Colonic mucosa (tissue), 4 donors: ENCODE measurements around the gene ATP6V1G2. TPM values are rescaled to one million over a fixed set of nuclear protein-coding genes. Genes with fewer than 3 reads are reported as not detected.

Experiments used
- DNase-seq: peaks from one replicate; pipeline ENCODE4 v3.0.0-alpha.2; 2020
- H3K27ac ChIP-seq: fragments of 200-600 bp; one replicate; pipeline ENCODE4 v1.8.0; 2021
- H3K27me3 ChIP-seq: fragments of 200-600 bp; one replicate; pipeline ENCODE4 v1.8.0; 2021
- H3K36me3 ChIP-seq: fragments of 200-600 bp; one replicate; pipeline ENCODE4 v1.8.0; 2021
- H3K4me1 ChIP-seq: fragments of 200-600 bp; one replicate; pipeline ENCODE4 v1.8.0; 2021; ENCODE audit warnings: mild to moderate bottlenecking
- H3K4me3 ChIP-seq: fragments of 200-600 bp; one replicate; pipeline ENCODE4 v1.8.0; 2021
- H3K9ac ChIP-seq, 2 donors: one replicate each; pipeline ENCODE4 v1.7.0; 2013; ENCODE audit warnings: control low read depth in 2 of 2, low read depth in 2 of 2, low read length in 2 of 2
- H3K9me3 ChIP-seq: fragments of 200-600 bp; one replicate; pipeline ENCODE4 v1.8.0; 2021
- CTCF ChIP-seq: fragments of 200-600 bp; IDR thresholded peaks from one replicate; pipeline ENCODE4 v1.8.0; 2022; ENCODE audit warnings: antibody characterized with exemption, mild to moderate bottlenecking
- intact Hi-C: fragments of 100-400 bp; cut with DNase I; formaldehyde crosslinking; loops from one replicate; pipeline ENCODE4 v1.14.1; 2022
- total RNA-seq, 2 donors: library from RNA; stranded (reverse); fragmentation: NEBNext Ultra II Directional in 1 of 2; extraction: Animal tissue kit (Norgen Biotek cat#: 25700) in 1 of 2; gene quantifications; one replicate each; pipeline ENCODE4 v1.2.1, GENCODE V29; 2021
- donor health status: healthy.
- donor health status: DM: no; HTN: no; CAD: no.
- donor health status: DM: no; HTN: no; CAD: no.

ATP6V1G2 gene
- total RNA-seq, 2 donors from 2014 or later: 0.57 to 0.85 TPM

DNA sequence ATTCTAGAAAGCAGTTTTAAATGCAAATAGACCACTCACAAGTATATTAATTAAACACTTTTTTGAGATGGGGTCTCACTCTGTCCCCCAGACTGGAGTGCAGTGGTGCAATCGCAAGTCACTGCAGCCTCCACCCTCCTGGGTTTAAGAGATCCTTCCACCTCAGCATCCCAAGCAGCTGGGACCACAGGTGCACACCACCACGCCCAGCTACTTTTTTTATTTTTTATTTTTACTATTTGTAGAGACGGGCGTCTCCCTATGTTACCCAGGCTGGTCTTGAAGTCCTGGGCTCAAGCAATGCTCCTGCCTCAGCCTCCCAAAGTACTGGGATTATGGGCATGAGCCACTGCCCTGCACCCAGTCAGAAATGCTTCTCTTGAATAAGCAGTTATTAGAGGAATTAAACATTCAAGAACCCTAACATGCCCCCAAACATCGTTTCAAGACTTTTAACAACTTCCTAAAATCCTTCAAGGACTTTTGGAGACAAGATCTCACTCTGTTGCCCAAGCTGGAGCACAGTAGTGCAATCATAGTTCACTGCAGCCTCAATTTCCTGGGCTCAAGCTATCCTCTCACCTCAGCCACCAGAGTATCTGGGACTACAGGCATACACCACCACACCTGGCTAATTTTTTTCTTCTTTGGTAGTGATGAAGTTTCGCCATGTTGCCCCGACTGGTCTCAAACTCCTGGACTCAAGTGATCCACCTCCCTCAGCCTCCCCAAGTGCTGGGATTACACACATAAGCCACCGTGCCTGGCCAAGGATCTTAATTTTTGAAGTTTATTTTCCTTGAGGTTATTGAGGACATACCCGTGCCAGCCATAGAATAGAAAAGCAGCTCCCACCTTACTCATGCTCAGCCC, 14.4 kb downstream of the ATP6V1G2 start:
- no peak for TF ChIP-seq CTCF
- no peaks in the 10 kb centered on the region for H3K9me3 ChIP-seq
- intact Hi-C loops: no loop called here
- no peak overlapping the region for H3K27ac ChIP-seq
- H3K36me3 ChIP-seq: peaks cover 40% of the 10 kb centered on the region
- DNase-seq: no peak
- no peaks in the 10 kb centered on the region for H3K4me1 ChIP-seq
- H3K27me3 ChIP-seq: no peaks in the 10 kb centered on the region
- H3K4me3 ChIP-seq: no peak overlapping the region
- no peak overlapping the region for H3K9ac ChIP-seq

DNA sequence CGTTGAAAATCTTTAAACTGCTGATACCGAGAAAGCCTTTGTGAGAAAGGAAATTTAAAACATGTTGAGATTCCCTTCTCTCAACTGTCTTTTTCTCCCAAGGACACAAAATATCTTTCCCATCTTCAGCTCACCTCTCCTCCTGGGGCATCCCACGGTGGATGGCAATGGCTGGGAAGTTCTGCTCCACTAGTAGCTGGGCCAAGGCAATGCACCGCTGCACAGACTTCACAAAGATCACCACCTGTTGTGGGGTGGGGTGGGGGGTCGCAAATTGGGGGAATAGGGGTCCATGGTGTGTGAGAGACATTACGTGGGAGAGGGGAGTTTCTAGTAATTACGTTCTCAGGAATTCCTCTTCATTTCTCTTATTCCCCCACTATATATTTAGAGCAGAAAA, 15.2 kb downstream of the ATP6V1G2 start:
- H3K36me3 ChIP-seq: peaks cover 38% of the 10 kb centered on the region
- no peaks in the 10 kb centered on the region for H3K27me3 ChIP-seq
- TF ChIP-seq CTCF: no peak
- DNase-seq: no peak
- no peak overlapping the region for H3K9ac ChIP-seq
- H3K9me3 ChIP-seq: no peaks in the 10 kb centered on the region
- H3K27ac ChIP-seq: no peak overlapping the region
- intact Hi-C loops: no loop called here
- no peaks in the 10 kb centered on the region for H3K4me1 ChIP-seq
- no peak overlapping the region for H3K4me3 ChIP-seq

DNA sequence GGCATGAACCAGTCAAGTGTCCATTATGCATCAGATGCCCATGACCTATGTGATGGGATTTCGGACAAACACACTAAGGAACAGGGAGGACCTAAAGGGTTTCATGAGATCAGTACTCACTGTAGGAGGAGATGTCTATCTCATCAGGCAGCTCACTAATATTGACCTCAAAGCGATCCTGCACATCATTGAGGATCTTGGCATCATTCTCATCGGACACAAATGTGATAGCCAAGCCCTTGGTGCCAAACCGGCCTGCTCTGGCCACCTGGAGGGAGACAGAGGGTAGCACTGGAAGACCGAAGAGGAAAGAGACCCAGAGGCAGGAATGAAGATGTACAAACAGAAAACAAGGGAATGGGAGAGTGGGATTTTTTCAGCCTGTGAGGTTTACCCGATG, 15.7 kb downstream of the ATP6V1G2 start:
- intact Hi-C loops: no loop called here

GRCh38 chr6:31529329-31530150, 16.9 kb downstream of the ATP6V1G2 start:
- Histone ChIP-seq H3K36me3 (peaks cover 22% of the 10 kb centered on the region), H3K27me3 (no peaks in the 10 kb centered on the region), H3K4me3 (no peak overlapping the region), H3K9me3 (no peaks in the 10 kb centered on the region), H3K4me1 (no peaks in the 10 kb centered on the region), H3K27ac (no peak overlapping the region), H3K9ac (no peak overlapping the region)
- no peak for TF ChIP-seq CTCF
- DNase-seq: no peak
- intact Hi-C loops: no loop called here

More for the DNA sequence above, 15.7 kb downstream of the ATP6V1G2 start:
- no peak overlapping the region for H3K9ac ChIP-seq
- no peak for DNase-seq
- peaks cover 33% of the 10 kb centered on the region for H3K36me3 ChIP-seq
- no peak for TF ChIP-seq CTCF
- no peak overlapping the region for H3K27ac ChIP-seq
- no peaks in the 10 kb centered on the region for H3K27me3 ChIP-seq
- no peak overlapping the region for H3K4me3 ChIP-seq
- H3K9me3 ChIP-seq: no peaks in the 10 kb centered on the region
- no peaks in the 10 kb centered on the region for H3K4me1 ChIP-seq

GRCh38 chr6:31528821-31529328, 17.5 kb downstream of the ATP6V1G2 start, which contains the start of gene MCCD1:
MCCD1 (plus strand) TSS chr6:31528962; CDS start chr6:31529015, 53 bp downstream.
- H3K36me3 ChIP-seq: peaks cover 15% of the 10 kb centered on the region

More at GRCh38 chr6:31528821-31529328, 17.5 kb downstream of the ATP6V1G2 start, which contains the start of gene MCCD1:
- no peak for TF ChIP-seq CTCF
- Histone ChIP-seq H3K27me3 (no peaks in the 10 kb centered on the region), H3K4me1 (no peaks in the 10 kb centered on the region), H3K9me3 (no peaks in the 10 kb centered on the region), H3K9ac (no peak within 1 kb of the TSS), H3K4me3 (no peak within 1 kb of the TSS), H3K27ac (no peak within 1 kb of the TSS)
- intact Hi-C loops: no loop called here
- DNase-seq: no peak
